B cell (primary cell): ENCODE data around the gene KLHL35.

Source experiments
- CTCF ChIP-seq: fragments of 200-600 bp; IDR thresholded peaks from one replicate; pipeline ENCODE4 v1.8.0; 2022; ENCODE audit warnings: antibody characterized with exemption, mild to moderate bottlenecking
- EZH2 ChIP-seq: IDR thresholded peaks from 2 replicates; pipeline ENCODE4 v1.6.1; 2012; ENCODE audit warnings: borderline replicate concordance, low read depth, mild to moderate bottlenecking, moderate library complexity, low read length; ENCODE audit not compliant: insufficient read depth, poor library complexity, severe bottlenecking

GRCh38 chr11:75413864-75414263, 19.1 kb downstream of the KLHL35 start:
- no peak for TF ChIP-seq CTCF
- TF ChIP-seq EZH2: no peak
